OCI-LY3 (cell line): ENCODE results near the gene GNAL.

ENCODE experiments used
- H2AFZ ChIP-seq: fragments of 200-600, 300-600 bp; shearing (Covaris generic); 2 replicates; pipeline ENCODE4 v1.6.0; 2014; ENCODE audit warnings: antibody characterized with exemption, low read depth, low read length
- H3K27ac ChIP-seq: fragments of 200-600, 300-600 bp; sonication (generic); 2 replicates; pipeline ENCODE4 v1.5.1; 2014; ENCODE audit warnings: mild to moderate bottlenecking, low read length, moderate library complexity, mixed read lengths
- H3K27me3 ChIP-seq: fragments of 200-600, 300-600 bp; sonication (generic); 2 replicates; pipeline ENCODE4 v1.6.1; 2014; ENCODE audit warnings: low read depth, low read length, mixed read lengths
- H3K36me3 ChIP-seq: fragments of 200-600, 300-600 bp; sonication (generic); replicated peaks from 2 replicates; pipeline ENCODE3; 2014; ENCODE audit warnings: low read depth, low read length, mixed read lengths
- H3K4me1 ChIP-seq: fragments of 300-600, 200-600 bp; sonication (generic); 2 replicates; pipeline ENCODE4 v1.6.1; 2014; ENCODE audit warnings: low read length, mixed read lengths
- H3K4me2 ChIP-seq: fragments of 200-600, 300-600 bp; sonication (generic); 2 replicates; pipeline ENCODE4 v1.6.1; 2014; ENCODE audit warnings: low read length, mixed read lengths
- H3K4me3 ChIP-seq: fragments of 300-600, 200-600 bp; sonication (generic); 2 replicates; pipeline ENCODE4 v1.5.1; 2014; ENCODE audit warnings: antibody characterized with exemption, mild to moderate bottlenecking, low read length, moderate library complexity
- H3K79me2 ChIP-seq: fragments of 300-600, 200-600 bp; shearing (Covaris generic); 2 replicates; pipeline ENCODE4 v1.6.1; 2014; ENCODE audit warnings: mild to moderate bottlenecking, low read length, mixed read lengths
- H3K9ac ChIP-seq: fragments of 300-600, 200-600 bp; shearing (Covaris generic); 2 replicates; pipeline ENCODE4 v1.6.0; 2014; ENCODE audit warnings: mild to moderate bottlenecking, low read length, moderate library complexity
- H3K9me3 ChIP-seq: fragments of 200-600, 300-600 bp; shearing (Covaris generic); 2 replicates; pipeline ENCODE4 v1.6.1; 2014; ENCODE audit warnings: low read length, mixed read lengths; ENCODE audit not compliant: insufficient read depth
- H4K20me1 ChIP-seq: fragments of 200-600, 300-600 bp; sonication (generic); 2 replicates; pipeline ENCODE4 v1.6.1; 2016; ENCODE audit warnings: low read length, mixed read lengths; ENCODE audit not compliant: insufficient read depth
- CTCF ChIP-seq: fragments of 200-600, 300-600 bp; sonication (generic); IDR thresholded peaks from 2 replicates; pipeline ENCODE4 v1.5.1; 2014; ENCODE audit warnings: antibody characterized with exemption, low read length, low read depth
- EZH2phosphoT487 ChIP-seq: fragments of 200-600 bp; shearing (Covaris generic); IDR thresholded peaks from 2 replicates; pipeline ENCODE4 v1.6.1; 2018; ENCODE audit warnings: antibody characterized with exemption, mixed run types, low read depth

The GNAL gene

GRCh38 chr18:11923450-11923849, 234.4 kb downstream of the GNAL start:
- TF ChIP-seq EZH2phosphoT487 (no peak), CTCF (no peak)

GRCh38 chr18:11925800-11926481, 236.9 kb downstream of the GNAL start:
- no peak for TF ChIP-seq EZH2phosphoT487
- TF ChIP-seq CTCF, result no peak
- H3K4me3 ChIP-seq, result no peak overlapping the region
- H3K27ac ChIP-seq, result no peak overlapping the region
- no peak overlapping the region for H3K9ac ChIP-seq
- H3K9me3 ChIP-seq, result no peaks in the 10 kb centered on the region
- H3K79me2 ChIP-seq, result no peaks in the 10 kb centered on the region
- H3K36me3 ChIP-seq, result no peaks in the 10 kb centered on the region
- H4K20me1 ChIP-seq, result no peaks in the 10 kb centered on the region
- H2AFZ ChIP-seq, result no peak overlapping the region
- H3K4me1 ChIP-seq, result peaks cover 17% of the 10 kb centered on the region
- H3K4me2 ChIP-seq, result no peak overlapping the region
- H3K27me3 ChIP-seq, result 0 out of 2 replicates have a peak, but pooled peaks cover 7% of the 10 kb centered on the region

More at GRCh38 chr18:11923450-11923849, 234.4 kb downstream of the GNAL start:
- Histone ChIP-seq H3K9ac (no peak overlapping the region), H3K4me1 (peaks cover 19% of the 10 kb centered on the region), H3K4me3 (no peak overlapping the region), H3K4me2 (no peak overlapping the region), H4K20me1 (no peaks in the 10 kb centered on the region), H3K27ac (no peak overlapping the region), H3K27me3 (0 out of 2 replicates have a peak, but pooled peaks cover 7% of the 10 kb centered on the region), H3K79me2 (no peaks in the 10 kb centered on the region), H3K9me3 (no peaks in the 10 kb centered on the region), H2AFZ (no peak overlapping the region), H3K36me3 (no peaks in the 10 kb centered on the region)

- no peaks in the 10 kb centered on the region for H3K36me3 ChIP-seq
- no peak overlapping the region for H2AFZ ChIP-seq
- no peak overlapping the region for H3K4me2 ChIP-seq
- H3K4me3 ChIP-seq, result no peak overlapping the region
- H3K79me2 ChIP-seq, result no peaks in the 10 kb centered on the region
- H3K9ac ChIP-seq, result no peak overlapping the region
- H4K20me1 ChIP-seq, result no peaks in the 10 kb centered on the region
- H3K27me3 ChIP-seq, result 0 out of 2 replicates have a peak, but pooled peaks cover 7% of the 10 kb centered on the region
- TF ChIP-seq CTCF, result no peak
- TF ChIP-seq EZH2phosphoT487, result no peak
- peaks cover 6% of the 10 kb centered on the region for H3K4me1 ChIP-seq
- H3K27ac ChIP-seq, result no peak overlapping the region
- H3K9me3 ChIP-seq, result no peaks in the 10 kb centered on the region
These were observed 238.4 kb downstream of the GNAL start for GRCh38 chr18:11927497-11927896.

GRCh38 chr18:11932393-11932792, 243.3 kb downstream of the GNAL start:
- Histone ChIP-seq H3K79me2 (no peaks in the 10 kb centered on the region), H3K27me3 (0 out of 2 replicates have a peak, but pooled peaks cover 2% of the 10 kb centered on the region)
- TF ChIP-seq EZH2phosphoT487 (no peak), CTCF (no peak)

More at GRCh38 chr18:11932393-11932792, 243.3 kb downstream of the GNAL start:
- Histone ChIP-seq H3K36me3 (no peaks in the 10 kb centered on the region), H3K4me2 (no peak overlapping the region), H3K27ac (no peak overlapping the region), H3K4me1 (peaks cover under 1% of the 10 kb centered on the region; the same call in 1 of the 2 replicates), H2AFZ (no peak overlapping the region), H4K20me1 (no peaks in the 10 kb centered on the region), H3K9ac (no peak overlapping the region), H3K4me3 (no peak overlapping the region), H3K9me3 (no peaks in the 10 kb centered on the region)
